ENCODE measurements around the gene PRLR. TPM values are rescaled to one million over a fixed set of nuclear protein-coding genes. Genes with fewer than 3 reads are reported as not detected.

The PRLR gene
- total and polyA plus RNA-seq, 11 donors, result 0.08 to 2.2 (median 0.57) TPM

- intact Hi-C loops (cut with DNase I), result no loop called here
- 76 to 93% (median 91%) methylated on average over 4 of the region's 4 CpGs for WGBS, 4 donors
These were observed 65.3 kb downstream of the PRLR start for GRCh38 chr5:35164860-35165542.

GRCh38 chr5:35163710-35164033 is 66.6 kb downstream of the PRLR start:
- intact Hi-C loops (cut with DNase I), result no loop called here
- no peak for ATAC-seq
- peaks cover 0 to 18% (median 9%) of the 10 kb centered on the region in 12 donors for H3K9me3 ChIP-seq
- H3K4me3 ChIP-seq, result no peak overlapping the region
- no peak for TF ChIP-seq CTCF (IDR thresholded peaks at IDR 0.05)
- no peak for TF ChIP-seq POLR2A (IDR thresholded peaks at IDR 0.05)
- DNase-seq, result no peak
- peaks cover 0 to 21% (median 0%) of the 10 kb centered on the region in 12 donors for H3K4me1 ChIP-seq
- no peaks in the 10 kb centered on the region for H3K27me3 ChIP-seq
- H3K27ac ChIP-seq, result no peak overlapping the region
- H3K36me3 ChIP-seq, result no peaks in the 10 kb centered on the region

More at GRCh38 chr5:35164860-35165542, 65.3 kb downstream of the PRLR start:
- Histone ChIP-seq H3K36me3 (no peaks in the 10 kb centered on the region), H3K9me3 (peaks cover 0 to 18% (median 9%) of the 10 kb centered on the region in 12 donors), H3K4me3 (no peak overlapping the region), H3K27me3 (no peaks in the 10 kb centered on the region), H3K27ac (no peak overlapping the region), H3K4me1 (peaks cover 0 to 11% (median 0%) of the 10 kb centered on the region in 12 donors)
- no peak for ATAC-seq
- no peak for DNase-seq
- TF ChIP-seq POLR2A (IDR thresholded peaks at IDR 0.05), result no peak
- no peak for TF ChIP-seq CTCF (IDR thresholded peaks at IDR 0.05)

GRCh38 chr5:35162848-35163709 is 67.2 kb downstream of the PRLR start:
- H3K9me3 ChIP-seq, result peaks cover 0 to 14% (median 6%) of the 10 kb centered on the region in 12 donors
- TF ChIP-seq CTCF (IDR thresholded peaks at IDR 0.05) (no peak), POLR2A (IDR thresholded peaks at IDR 0.05) (no peak)
- intact Hi-C loops (cut with DNase I), result no loop called here
- ATAC-seq (no peak), DNase-seq (no peak)
- H3K4me1 ChIP-seq, result peaks cover 0 to 21% (median 0%) of the 10 kb centered on the region in 12 donors
- H3K36me3 ChIP-seq, result no peaks in the 10 kb centered on the region
- no peak overlapping the region for H3K4me3 ChIP-seq
- WGBS, 4 donors, result 86 to 88% (median 87%) methylated on average over 10 to 11 of the region's 11 CpGs
- H3K27me3 ChIP-seq, result no peaks in the 10 kb centered on the region
- no peak overlapping the region for H3K27ac ChIP-seq

GRCh38 chr5:35161652-35162273 is 68.5 kb downstream of the PRLR start:
- ATAC-seq, result no peak
- TF ChIP-seq POLR2A (IDR thresholded peaks at IDR 0.05) (no peak), CTCF (IDR thresholded peaks at IDR 0.05) (no peak)
- H3K9me3 ChIP-seq, result peaks cover 0 to under 1% (median 0%) of the 10 kb centered on the region in 12 donors
- no peak overlapping the region for H3K4me3 ChIP-seq
- H3K36me3 ChIP-seq, result no peaks in the 10 kb centered on the region
- H3K27me3 ChIP-seq, result no peaks in the 10 kb centered on the region
- WGBS, 4 donors, result 68 to 73% (median 71%) methylated on average over 7 of the region's 7 CpGs
- intact Hi-C loops (cut with DNase I), result no loop called here
- no peak overlapping the region for H3K27ac ChIP-seq
- DNase-seq, result no peak
- H3K4me1 ChIP-seq, result peaks cover 0 to 21% (median 0%) of the 10 kb centered on the region in 12 donors

Data from heart left ventricle (tissue), 16 donors.